ENCODE data around the gene SLC25A22. TPM values are rescaled to one million over a fixed set of nuclear protein-coding genes. Genes with fewer than 3 reads are reported as not detected.

The SLC25A22 gene
- total RNA-seq, 1 donor from 2014 or later: 4.0 TPM

DNA sequence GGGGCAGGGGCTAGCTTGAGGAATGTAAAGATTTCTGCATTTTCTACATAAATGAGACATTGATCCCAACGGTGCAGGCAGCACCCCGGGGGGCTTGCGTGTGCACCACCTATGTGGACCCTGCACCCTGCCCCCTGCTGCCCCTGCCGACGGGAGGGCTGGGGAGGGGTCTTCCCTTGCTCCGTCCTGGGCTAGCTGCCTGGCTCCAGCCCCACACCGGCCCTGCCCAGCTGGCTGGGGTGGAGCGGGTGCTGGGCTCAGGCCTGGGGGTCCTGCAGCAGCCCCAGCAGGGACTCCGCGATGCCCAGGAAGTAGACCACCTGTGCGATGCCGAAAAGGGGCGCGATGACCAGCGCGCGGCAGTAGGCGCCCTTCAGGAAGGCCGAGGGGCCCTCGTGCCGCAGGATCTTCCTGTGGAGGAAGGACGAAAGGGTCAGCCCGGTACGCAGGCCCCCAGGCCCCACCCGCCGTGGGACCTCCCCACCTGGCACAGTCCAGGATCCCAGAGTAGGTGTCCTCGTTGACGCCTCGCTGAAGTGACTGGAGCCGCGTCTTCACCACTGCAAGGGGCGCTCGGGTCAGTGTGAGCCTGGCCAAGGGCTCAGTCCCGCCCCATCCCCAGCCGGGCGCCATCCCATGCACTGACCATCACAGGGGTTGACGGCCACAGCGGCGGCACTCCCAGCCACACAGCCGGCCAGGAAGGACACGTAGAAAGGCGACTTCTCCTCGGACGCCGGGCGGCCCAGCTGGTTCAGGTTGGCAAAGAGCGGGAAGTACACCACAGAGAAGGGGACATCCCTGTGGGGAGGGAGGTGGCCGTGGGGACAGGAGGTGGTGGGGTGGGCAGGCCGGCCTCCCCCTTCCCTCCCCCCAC is 6.2 kb downstream of the SLC25A22 start:
- DNase-seq (ENCODE audit: low read depth in 2 of 2): no peak

DNA sequence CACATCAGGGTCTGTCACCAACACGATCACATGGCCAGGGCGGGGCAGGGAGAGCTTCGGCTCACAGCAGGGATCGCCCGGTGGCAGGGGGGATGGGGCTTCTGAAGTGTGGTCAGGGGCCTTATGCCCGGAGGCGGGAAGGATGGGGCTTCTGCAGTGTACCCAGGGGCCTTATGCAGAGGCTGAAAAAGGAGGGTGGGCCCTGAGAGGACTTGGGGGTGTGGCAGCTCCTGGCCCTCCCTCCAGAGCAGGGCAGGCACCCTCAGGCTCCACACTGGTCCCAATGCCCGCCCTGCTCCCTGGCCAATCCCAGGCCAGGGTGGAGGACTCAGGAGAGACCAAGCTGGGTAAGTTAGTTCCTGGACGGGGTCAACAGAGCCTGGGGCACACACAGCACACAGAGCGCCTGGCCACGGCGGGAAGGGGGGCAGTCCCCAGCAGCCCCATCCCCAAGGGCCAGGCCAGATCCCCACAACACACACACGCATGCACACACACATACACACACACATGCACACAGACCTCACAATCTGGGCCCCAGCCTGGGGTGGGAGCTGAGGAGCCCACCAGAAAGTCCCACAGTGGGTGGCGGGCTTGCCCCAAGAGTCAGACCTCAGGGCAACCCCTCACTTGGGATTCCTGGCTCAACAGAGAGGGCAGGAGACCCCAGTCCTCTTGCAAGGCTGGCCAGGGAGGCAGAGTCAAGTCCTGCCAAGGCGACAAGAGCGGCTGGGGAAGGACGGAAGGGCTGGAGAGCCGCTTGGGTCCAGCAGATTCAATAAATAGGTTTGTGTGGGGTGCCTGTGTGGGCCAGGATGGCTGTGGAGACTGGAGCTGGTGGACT is 7.1 kb downstream of the SLC25A22 start:
- no peak for DNase-seq (ENCODE audit: low read depth in 2 of 2)

- no peak for DNase-seq (ENCODE audit: low read depth in 2 of 2)
Measured at GRCh38 chr11:789943-790342, 8.1 kb downstream of the SLC25A22 start, which contains the start of gene CEND1. Gene CEND1, minus strand, starts transcription at chr11:790090. Its CDS starts 1,514 bp downstream, at chr11:788576.

- no peak for DNase-seq (ENCODE audit: low read depth in 2 of 2)
Measured at GRCh38 chr11:788953-789940, 8.8 kb downstream of the SLC25A22 start.

GRCh38 chr11:788009-788640 is 10.0 kb downstream of the SLC25A22 start:
- no peak for DNase-seq (ENCODE audit: low read depth in 2 of 2)

DNA sequence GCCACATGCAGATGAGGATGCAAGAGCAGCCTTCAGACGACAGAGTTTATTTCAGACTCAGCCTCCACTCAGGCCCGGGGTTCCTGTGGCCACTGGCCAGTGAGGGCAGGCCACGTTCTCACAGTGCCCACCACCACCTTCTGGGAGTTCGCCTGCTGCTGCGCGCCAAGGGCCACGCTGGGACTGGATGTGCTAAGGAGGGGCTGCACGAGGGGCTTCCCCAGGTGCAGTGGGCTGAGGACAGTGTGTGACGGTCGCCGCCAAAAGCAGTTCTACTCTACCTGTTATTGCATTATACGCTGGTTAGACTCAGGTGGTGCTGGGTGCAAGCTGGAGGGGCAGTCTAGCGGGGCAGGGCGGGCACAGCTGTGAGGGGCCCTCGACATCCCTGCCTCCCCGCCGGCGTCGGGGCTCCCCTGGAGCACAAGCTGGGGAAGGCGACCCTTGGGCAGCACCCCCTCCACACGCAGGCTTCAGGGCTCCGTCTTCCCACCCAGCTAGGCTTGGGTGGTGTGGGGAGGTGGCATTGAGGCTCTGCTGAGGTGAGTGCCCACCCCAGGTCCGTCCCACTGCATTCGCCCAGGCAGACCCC is 10.9 kb downstream of the SLC25A22 start:
- no peak for DNase-seq (ENCODE audit: low read depth in 2 of 2)

GRCh38 chr11:786235-787083 is 11.6 kb downstream of the SLC25A22 start:
- no peak for DNase-seq (ENCODE audit: low read depth in 2 of 2)

DNA sequence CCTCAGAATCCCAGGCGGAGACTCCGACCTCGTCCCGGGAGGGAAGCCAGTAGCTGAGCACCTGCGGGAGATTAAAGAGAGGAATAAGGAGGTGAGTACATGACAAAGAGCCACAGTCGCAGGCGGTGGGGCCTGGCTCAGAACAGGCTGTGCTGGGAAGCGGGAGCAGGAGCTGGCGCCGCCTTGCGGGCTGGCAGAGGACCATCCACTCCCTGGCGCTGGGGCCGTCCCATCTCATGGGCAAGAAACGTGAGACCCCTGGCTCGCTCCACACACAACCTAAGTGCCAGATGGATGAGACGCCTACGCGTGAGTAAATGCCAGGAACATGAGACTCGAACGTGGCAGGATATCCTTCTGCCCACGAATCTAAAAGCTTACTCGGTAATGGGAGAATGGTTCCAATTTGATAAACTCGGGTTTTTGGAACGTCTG is 14.5 kb downstream of the SLC25A22 start:
- DNase-seq (ENCODE audit: low read depth in 2 of 2): peak; percentile 43 to 84

DNA sequence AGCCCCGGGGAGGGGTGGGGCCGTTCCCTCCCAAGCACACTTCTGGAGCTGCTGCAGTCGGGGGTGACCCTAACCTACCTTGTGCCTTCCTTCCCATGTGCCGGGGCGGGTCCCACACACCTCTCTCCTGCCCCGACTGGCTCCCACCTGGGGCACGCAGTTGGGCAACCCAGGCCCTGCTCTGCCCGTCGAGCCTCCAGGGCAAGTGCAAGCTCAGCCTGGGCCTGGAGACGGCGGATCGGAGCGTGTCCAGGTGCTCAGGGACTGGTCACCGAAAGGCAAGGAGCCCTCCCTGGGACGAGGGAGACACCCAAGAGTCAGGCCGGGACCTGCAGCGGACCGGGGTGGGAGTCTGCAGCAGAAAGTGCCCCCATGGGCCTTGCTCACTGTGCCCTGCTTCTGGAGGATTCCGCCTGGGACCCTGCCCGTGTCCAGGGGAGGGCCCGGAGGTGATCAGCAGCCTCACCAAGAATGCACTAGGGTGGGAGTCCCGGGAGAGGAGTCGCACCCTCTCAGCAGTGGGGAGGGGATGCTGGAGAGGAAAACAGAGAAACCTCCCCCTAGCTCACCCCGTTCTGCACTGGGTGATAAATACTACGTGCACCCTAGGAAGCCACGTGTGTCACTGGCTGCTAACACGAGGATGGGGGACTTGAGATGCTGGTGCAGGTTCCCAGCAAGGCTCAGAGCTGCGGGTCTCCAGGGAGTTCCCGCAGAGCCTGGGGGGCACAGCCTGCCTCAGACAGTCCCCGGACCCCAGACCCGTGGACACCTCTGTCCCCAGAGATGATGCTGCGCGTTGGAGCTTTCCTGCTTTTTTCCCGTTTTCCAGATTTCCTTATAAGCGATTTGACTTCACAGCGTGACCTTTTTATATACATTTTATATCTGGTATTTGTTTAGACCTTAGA is 15.6 kb downstream of the SLC25A22 start:
- no peak for DNase-seq (ENCODE audit: low read depth in 2 of 2)

GRCh38 chr11:779955-780532 is 18.0 kb downstream of the SLC25A22 start:
- no peak for DNase-seq (ENCODE audit: low read depth in 2 of 2)

- no peak for DNase-seq (ENCODE audit: low read depth in 2 of 2)
Measured at GRCh38 chr11:778976-779954, 18.8 kb downstream of the SLC25A22 start.

GRCh38 chr11:777288-778255 is 20.5 kb downstream of the SLC25A22 start, which contains the start of gene GATD1:
Gene GATD1, minus strand, starts transcription at chr11:777487. Its CDS starts 25 bp downstream, at chr11:777462.
- peak; percentile 59 to 86 for DNase-seq (ENCODE audit: low read depth in 2 of 2)

GRCh38 chr11:776561-777287 is 21.4 kb downstream of the SLC25A22 start:
- DNase-seq (ENCODE audit: low read depth in 2 of 2): peak in 1 of 2 donors; percentile 40

- no peak for DNase-seq (ENCODE audit: low read depth in 2 of 2)
Measured at GRCh38 chr11:776263-776560, 21.9 kb downstream of the SLC25A22 start.
